Left ventricle myocardium superior (tissue), 1 donor: Measurements from ENCODE around the gene SDF2L1. TPM values are rescaled to one million over a fixed set of nuclear protein-coding genes. Genes with fewer than 3 reads are reported as not detected.
"Not testable (repeated sequence)": the region's sequence is repeated elsewhere in the genome, so short reads cannot be mapped to it uniquely, and the experiment has no call there.

ENCODE experiments used
- ATAC-seq: fragments of 200-7000 bp; cut with Tn5 transposase; one replicate; pipeline ENCODE4 v1.9.1; 2020; ENCODE audit warnings: mild to moderate bottlenecking, moderate library complexity
- DNase-seq: peaks from one replicate; pipeline ENCODE4 v3.0.0-alpha.2; 2020
- intact Hi-C: fragments of 100-400 bp; cut with micrococcal nuclease; formaldehyde crosslinking; loops from one replicate; pipeline ENCODE4 v1.11.0; 2022
- total RNA-seq: library from RNA; stranded (reverse); fragmentation: NEBNext Ultra II Directional; extraction: Animal tissue kit (Norgen Biotek cat#: 25700); gene quantifications from one replicate; pipeline ENCODE4 v1.2.1, GENCODE V29; 2021
- donor health status: DM: no; HTN: yes; CAD: no; lungs with severe emphysema.

Gene SDF2L1
- total RNA-seq, 1 donor from 2014 or later = 17.9 TPM

DNA sequence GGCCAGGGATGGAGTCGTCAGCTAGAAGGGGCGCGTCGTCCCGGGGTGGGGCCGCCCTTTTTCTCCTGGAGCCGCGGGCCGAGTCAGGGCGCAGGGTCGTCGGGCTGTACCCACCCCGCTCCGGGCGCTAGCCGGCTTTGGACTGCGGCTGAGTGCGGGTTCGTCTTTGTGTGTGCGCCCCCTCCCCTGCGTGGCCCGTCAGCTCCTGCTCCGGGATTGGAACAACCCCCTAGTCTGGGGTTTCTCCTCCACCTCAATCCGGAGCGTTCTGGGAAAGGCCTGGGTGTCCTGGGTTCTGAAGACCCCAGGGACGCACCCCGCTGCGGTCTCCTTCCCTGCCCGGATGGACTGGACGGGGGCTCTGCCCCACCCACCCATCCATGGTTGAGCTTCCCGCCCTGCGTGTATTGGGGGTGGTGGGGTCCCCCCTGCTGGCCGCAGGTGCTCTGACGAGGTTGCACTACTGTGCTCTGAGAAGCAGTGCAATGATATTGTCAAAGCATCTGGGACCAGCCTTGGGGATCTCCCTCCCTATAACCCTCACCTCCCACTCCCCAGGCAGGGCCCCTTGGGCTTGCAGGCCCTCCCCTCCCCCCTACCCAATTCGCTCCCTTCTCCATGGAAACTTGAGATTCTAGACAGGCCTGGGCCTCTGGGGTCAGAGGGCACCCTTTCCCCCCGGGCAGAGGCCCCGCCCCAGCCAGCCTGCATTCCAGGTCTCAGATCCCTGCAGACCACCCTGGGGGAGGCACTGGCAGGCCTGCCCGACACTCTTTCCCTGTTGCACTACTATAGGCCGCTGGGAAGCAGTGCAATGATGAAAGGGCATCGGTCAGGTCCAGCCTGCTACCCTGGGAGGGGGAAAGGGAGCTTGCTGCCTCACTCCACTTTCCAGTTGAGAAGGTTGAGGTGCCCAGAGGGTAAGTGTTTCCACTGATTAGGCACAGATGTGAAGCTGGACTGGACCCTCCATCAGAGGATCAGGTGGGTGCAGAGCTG is 10.7 kb downstream of the SDF2L1 start:
- ATAC-seq (no peak), DNase-seq (no peak)
- intact Hi-C loops = no loop called here

DNA sequence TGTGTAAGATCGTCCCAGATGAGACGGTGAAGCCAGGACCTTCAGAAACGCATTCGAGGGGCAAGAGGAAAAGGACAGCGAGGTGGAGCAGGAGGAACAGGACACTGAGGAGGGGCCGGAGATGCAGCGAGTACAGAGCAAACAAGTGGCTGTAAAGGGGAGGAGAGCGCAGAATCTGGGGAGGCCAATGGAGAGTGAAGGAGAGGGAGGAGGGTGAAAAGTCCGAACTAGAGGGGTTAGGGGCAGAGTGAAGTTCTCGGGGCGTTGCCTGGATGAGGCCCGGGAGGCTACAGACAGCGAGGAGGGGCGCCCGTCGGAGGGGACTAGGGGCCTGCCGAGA is 14.9 kb downstream of the SDF2L1 start:
- intact Hi-C loops = no loop called here
- DNase-seq = no peak
- no peak for ATAC-seq

DNA sequence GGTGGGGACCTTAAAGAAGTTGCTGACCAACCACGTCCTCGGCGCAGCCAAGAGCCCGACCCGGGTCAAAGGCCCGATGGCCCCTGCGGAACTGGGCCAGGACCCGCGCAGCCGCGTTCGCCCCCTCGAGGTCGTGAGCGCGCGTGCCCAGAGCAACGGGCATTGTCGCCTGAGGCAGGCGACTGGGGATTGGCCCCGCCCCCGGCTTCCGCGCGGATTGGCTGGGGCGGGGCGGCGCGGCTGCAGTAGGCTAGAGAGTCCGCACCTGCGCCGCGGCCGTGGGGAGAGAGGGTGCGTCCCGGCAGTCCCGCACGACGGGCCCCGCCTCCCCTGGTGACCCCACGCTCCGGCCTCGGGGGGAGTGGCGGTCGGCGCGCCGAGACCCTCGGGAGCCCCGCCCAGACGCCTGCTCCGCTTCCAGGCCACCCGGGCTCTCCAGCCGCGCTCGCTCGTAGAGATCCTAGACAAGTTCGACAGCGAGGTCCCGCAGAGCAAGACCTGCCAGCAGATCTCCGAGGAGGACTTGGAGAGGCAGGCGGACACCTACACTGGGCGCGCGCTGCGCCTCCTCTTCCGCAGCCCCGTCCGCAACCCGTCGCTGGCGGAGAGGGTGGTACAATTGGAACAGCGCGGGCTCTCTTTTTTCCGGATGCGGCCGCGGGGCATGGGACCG is 15.4 kb downstream of the SDF2L1 start:
- ATAC-seq (peak; percentile 90), DNase-seq (peak; percentile 86)
- intact Hi-C loops = no loop called here

DNA sequence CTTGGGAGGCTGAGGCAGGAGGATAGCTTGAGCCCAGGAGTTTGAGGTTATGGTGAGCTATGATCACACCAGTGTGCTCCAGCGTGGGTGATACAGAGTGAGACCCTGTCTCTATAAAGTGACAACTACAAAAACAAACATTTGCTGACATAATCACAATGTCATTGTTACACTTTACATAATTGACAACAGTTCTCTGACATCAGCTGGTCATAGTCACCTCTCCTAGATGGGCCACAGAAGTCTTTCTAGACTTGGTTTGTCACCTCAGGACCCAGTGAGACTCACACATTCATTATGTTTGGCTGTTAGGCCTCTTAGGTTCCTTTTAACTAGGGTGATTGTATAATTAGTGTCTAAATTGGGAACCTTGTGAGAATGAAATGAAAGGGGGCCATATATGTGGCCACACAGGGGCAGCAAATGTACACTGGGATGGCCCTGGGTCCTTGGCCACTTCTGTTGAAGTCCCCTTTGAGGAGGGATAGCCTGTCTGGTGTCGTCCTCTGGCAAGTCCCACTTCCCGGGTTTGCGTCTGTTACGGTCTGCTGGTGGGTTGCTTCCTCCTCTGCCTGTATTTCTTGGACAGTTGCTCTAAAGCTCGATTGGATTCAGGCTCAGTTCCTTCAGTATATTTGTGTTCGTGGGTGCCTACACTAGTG is 17.9 kb downstream of the SDF2L1 start:
- ATAC-seq = no peak
- intact Hi-C loops = no loop called here
- no peak for DNase-seq

DNA sequence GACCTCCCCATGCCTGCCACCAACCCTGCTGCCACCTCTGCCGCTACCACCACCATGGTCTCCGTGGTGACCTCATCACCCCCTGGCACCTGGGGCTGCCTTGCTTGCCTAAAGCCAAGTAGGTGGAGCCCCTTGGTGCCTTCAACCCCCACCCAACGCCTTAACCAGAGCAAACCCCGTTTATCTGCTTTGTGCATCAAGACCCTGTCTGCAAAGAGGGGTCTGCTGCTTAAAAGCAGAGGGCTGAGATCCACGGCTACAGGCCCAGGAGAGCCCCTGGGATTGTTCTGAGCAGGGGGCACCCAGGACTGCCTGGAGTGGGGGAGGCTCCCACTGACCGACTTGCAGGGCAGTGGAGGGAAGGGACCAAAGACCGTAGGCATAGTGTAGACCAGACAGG is 18.8 kb downstream of the SDF2L1 start:
- intact Hi-C loops = no loop called here
- no peak for ATAC-seq

DNA sequence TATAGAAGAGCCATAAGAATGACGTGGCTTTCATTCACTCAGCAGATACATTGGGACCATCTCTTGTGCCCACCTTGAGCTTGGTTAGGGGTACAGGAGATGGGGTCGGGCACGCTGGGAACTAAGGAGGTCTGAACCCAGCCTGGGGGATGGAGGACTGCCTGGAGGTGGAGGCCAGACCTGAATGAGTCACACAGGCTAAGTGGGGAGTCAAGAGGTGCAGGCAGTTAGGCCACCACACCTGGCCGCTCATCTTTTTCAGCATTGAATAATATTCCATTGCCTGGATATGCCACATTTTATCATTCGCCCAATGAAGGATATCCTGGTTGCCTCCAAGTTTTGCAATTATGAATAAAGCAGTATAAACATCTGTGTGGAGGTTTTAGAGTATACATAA is 19.9 kb downstream of the SDF2L1 start:
- no peak for DNase-seq
- ATAC-seq = no peak
- intact Hi-C loops = no loop called here

More for the DNA sequence above, 18.8 kb downstream of the SDF2L1 start:
- DNase-seq = no peak

DNA sequence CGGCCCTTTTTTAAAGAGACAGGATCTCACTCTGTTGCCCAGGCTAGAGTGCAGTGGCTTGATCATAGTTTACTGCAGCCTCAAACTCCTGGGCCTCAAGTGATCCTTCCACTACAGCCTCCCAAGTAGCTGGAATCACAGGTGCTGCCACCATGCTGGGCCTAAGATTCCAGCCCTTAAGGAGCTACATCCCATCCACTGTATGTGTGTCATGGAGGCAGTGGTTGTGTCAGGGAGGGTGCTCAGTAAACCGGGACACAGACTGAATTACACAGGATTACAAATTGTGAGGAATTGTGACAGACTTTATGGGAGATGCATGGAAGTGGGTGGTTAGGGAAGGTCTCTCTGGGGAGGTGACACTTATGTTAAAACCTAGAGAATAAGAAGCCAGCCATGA is 21.6 kb downstream of the SDF2L1 start:
- intact Hi-C loops = no loop called here
- ATAC-seq (no peak), DNase-seq (no peak)

DNA sequence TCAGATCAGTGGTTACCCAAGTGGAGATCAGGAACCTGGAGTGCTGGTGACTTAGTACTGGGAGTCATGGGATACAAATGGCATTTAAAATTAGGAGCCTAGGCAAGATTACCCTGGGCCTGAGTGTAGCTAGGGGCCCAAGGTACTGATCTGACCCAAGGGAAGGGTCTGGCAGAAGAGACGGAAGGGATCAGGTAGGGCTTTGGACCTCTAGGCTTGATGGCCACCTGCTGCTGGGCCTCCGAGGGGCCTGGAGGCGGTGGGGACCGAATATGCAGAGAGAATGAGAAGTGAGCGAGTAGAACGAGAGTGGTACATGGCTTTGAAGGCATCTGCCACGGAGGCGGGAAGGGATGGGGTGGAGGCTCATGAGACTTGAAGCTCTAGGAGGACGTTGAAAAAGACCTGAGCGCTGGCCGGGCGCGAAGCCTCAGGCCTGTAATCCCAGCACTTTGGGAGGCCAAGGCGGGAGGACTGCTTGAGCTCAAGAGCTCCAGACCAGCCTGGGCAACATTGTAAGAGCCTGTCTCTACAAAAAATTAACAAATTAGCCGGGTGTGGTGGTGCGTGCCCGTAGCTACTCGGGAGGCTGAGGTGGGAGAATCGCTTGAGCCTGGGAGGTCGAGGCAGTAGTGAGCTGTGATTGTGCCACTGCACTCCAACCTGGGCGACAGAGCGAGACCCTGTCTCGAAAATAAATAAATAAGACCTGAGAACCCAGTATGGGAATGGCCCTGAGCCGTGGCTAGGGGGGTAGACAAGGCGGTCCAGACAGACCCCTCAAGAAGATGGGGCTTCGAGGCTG is 23.1 kb downstream of the SDF2L1 start:
- intact Hi-C loops = no loop called here
- no peak for DNase-seq
- no peak for ATAC-seq

DNA sequence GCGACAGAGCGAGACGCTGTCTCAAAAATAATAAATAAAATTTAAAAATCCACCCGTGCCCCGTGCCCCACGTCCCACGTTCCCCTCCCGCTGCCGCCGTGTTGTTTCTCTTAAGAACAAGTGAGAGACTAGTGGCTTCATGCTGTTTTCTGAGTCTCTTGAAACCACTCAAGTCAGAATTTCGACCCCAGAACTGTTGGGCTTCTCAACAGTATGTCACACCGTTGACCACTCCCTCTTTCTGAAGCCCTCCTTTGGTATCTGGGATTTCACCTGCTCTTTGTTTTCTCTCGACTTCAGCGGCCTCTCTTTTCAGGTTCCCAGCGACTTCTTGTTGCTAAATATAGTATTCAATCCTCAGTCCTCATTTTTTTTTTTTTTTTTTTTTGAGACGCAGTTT is 24.7 kb downstream of the SDF2L1 start:
- intact Hi-C loops = no loop called here
- no peak for ATAC-seq
- DNase-seq = no peak

DNA sequence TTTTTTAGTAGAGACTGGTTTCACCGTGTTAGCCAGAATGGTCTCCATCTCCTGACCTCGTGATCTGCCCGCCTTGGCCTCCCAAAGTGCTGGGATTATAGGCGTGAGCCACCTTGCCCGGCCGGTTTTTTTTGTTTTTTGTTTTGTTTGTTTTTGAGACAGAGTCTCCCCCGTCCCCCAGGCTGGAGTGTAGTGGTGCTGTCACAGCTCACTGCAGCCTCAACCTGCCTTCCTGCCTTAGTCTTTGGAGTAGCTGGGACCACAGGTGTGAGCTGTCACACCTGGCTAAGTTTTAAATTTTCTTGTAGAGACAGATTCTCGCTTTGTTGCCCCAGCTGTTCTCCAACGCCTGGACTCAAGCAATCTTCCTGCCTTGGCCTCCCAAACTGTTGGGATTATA is 26.9 kb downstream of the SDF2L1 start:
- intact Hi-C loops = no loop called here
- ATAC-seq (no peak), DNase-seq (no peak)

DNA sequence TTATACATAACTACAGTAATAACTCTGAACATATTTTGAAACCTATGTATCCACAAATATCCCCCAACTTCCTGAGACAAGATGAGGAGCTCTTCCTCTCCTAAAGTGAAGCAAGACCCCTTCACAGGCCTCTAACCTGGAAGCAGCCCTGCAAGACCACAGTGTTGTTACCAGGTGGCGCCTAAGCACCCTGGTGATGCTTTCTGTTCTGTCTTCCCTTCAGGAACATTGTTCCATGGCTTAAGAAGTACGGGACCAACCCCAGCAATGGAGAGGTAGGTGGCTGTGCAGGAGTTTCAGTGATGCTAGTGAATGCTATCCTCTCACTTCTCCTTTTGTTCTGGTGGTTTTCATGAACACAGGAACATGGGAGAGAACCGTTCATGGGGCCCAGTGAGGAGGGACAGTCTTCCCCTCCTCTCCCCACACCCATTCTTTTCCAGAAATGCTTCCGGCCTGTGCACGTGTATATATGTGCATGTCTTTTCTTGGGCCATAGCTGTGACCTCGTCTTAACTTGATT is 30.1 kb downstream of the SDF2L1 start:
- ATAC-seq (no peak), DNase-seq (no peak)
- intact Hi-C loops = no loop called here

DNA sequence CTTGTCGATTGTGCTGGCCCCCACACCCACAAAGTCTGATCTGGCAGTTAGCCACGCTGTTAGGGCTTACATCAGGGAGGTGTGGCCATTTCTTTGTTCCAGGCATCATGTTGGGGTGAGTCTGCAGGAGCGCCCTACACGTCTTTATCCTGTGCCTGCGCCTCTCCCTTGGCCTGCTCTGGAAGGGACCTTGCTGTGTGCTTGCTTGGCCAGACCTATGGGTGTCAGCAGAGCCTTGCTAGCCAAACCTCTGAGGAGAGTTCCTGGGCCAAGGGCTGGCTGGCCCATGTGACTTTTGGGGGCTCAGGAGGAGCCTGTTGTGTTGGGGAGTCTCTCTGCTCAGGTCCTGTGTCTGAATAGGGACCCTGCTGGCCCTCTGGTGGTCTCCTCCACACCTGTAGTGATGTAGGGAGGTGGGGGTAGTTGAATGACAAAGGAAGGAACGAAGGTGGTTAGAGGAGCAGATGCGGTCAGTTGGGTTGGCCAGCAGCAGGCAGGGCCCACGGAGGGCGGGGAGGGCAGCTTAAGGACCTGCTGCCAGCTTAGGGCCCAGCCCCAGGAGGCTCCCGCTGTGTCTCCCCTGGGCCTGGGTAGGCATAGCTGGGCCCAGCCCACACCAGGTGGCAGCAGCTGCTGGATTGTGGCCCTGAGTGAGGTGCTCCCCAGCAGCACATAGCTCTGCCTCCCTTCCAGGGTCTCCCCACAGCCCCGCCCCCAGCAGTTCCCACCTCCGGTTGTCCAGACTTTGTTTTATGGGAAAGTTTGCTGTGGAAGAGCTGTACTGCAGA is 31.6 kb downstream of the SDF2L1 start:
- intact Hi-C loops = no loop called here
- DNase-seq (no peak), ATAC-seq (no peak)

DNA sequence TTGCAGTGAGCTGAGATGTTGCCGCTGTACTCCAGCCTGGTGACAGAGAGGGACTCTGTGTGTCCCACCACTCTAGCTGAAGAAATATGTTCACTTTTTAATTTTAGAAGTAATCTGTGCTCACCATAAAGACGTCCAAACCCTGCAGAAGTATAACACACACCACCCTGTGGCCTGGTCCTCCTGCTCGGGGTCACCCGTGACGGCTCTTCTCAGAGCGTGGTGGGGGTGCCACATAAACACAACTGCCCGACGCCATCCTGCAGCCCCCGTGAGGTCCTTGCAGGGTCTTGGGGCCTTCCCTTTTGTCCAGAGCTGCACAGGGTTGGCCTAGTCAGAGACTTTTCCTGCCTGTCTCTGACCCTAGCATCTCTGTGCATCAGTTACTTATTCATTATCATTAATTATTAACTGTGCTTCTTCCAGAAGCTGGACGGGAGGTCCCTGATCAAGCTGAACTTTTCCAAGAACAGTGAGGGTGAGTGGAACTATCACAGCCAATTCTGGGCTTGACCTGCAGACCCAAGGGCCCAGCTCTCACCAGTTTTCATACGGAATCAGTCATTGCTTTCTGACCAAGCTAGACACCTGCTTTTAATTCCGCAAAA is 32.6 kb downstream of the SDF2L1 start:
- ATAC-seq (no peak), DNase-seq (no peak)
- intact Hi-C loops = no loop called here

DNA sequence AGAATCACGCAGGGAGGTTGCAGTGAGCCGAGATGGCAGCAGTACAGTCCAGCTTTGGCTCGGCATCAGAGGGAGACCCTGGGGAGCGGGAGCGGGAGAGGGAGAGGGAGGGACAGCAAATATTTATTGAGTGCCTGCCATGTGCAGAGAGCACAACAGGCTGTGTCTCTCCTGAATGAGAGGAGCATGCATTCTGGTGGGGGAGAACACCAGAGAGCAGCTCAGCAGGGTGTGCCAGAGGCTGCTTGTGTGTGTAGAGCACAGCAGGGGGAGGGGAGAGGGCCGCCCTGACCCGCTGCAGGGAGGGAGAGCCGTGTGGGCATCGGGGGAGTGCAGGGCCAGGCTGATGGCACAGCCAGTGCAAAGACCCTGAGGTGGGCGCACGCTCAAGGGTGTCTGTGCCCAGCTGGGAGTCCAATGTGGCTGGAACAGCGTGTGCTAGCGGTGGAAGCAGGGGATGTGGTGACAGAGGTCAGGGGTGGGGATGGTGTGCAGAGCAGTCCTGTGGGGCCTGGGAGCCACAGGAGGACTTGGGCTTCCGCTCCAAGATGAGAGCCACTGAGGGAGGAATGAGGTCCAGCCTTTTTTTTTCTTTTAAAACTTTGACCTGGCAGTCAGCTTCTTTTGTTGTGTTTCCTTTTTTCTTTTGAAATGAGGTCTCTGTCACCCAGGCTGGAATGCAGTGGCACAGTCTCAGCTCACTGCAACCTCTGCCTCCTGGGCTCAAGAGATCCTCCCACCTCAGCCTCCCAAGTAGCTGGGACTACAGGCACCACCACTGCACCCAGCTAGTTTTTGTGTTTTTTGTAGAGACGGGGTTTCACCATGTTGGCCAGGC is 35.7 kb downstream of the SDF2L1 start:
- DNase-seq (no peak), ATAC-seq (peak; percentile 17)
- intact Hi-C loops = no loop called here

DNA sequence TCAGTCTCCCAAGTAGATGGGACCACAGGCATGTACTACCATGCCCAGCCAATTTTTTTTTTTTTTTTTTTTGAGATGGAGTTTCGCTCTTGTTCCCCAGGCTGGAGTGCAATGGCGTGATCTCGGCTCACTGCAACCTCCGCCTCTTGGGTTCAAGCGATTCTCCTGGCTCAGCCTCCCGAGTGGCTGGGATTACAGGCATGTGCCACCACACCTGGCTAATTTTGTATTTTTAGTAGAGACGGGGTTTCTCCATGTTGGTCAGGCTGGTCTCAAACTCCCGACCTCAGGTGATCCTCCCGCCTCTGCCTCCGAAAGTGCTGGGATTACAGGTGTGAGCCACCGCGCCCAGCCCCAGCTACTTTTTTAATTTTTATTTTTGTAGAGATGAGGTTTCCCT is 36.7 kb downstream of the SDF2L1 start:
- intact Hi-C loops, ATAC-seq, DNase-seq: not testable (repeated sequence)

DNA sequence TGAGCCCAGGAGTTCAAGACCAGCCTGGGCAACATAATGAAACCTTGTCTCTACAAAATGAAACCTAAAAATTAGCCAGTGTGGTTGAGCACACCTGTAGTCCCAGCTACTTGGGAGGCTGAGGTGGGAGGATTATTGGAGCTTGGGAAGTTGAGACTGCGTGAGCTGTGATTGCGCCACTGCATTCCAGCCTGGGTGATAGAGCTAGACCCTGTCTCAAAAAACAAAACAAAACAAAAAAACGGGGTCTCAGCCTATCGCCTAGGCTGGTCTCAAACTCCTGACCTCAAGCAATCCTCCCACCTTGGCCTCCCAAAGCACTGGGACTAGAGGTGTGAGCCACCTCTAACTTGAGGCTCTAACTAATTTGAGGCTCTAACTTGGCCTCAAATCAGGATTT is 37.3 kb downstream of the SDF2L1 start:
- DNase-seq (no peak), ATAC-seq (no peak)
- intact Hi-C loops = no loop called here
